Measurements from ENCODE around the gene MDFIC2.

Gene MDFIC2

GRCh38 chr3:70233112-70233511, 79.3 kb downstream of the MDFIC2 start:
- Histone ChIP-seq H3K36me3 (ENCODE audit: low read length) (no peaks in the 10 kb centered on the region), H3K4me3 (ENCODE audit: insufficient read depth, low read length, poor library complexity, severe bottlenecking) (no peak overlapping the region), H2AFZ (ENCODE audit: low read depth, low read length, severe bottlenecking) (no peak overlapping the region), H3K79me2 (ENCODE audit: insufficient read depth, low read length) (no peaks in the 10 kb centered on the region), H3K9me3 (ENCODE audit: insufficient read depth, low read length) (no peaks in the 10 kb centered on the region), H3K27ac (ENCODE audit: low read depth, low read length) (no peak overlapping the region), H3K27me3 (ENCODE audit: low read length) (no peaks in the 10 kb centered on the region), H3K9me2 (replicated peaks; ENCODE audit: insufficient read depth, low read length) (no peaks in the 10 kb centered on the region), H3K4me2 (ENCODE audit: low read depth, low read length, poor library complexity, severe bottlenecking) (no peak overlapping the region), H4K20me1 (ENCODE audit: low read depth, low read length) (no peaks in the 10 kb centered on the region), H3K9ac (ENCODE audit: low read length) (no peak overlapping the region), H3F3A (ENCODE audit: insufficient read depth) (no peaks in the 10 kb centered on the region)
- TF ChIP-seq EZH2phosphoT487 (conservative IDR thresholded peaks at IDR 0.05; ENCODE audit: low read length) (no peak), CTCF (IDR thresholded peaks at IDR 0.05; ENCODE audit: insufficient read depth, low read length, poor library complexity, severe bottlenecking) (no peak)

DNA sequence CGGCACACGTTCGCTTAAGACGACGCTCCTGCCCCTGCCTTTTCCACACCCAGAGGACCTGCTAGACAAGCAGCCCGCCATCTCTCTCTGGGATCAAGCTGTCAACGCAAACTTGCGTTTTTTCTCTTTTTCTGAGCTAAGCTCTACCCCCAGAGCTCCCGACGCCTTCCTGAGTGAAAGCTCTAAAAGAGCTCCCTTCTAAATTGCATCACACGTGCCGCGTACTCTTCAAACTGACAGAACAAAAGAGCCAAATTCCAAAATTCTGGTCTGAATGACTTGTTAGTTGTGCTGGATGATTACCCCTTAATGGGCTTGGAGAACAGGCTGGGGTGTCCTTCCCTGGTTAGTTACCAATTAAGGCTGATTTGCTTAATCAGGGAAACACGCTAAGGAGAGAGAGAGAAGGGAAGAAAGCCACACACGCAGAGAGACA, 81.2 kb downstream of the MDFIC2 start:
- H2AFZ ChIP-seq (ENCODE audit: low read depth, low read length, severe bottlenecking) = no peak overlapping the region
- H3K9ac ChIP-seq (ENCODE audit: low read length) = no peak overlapping the region
- no peak for TF ChIP-seq CTCF (IDR thresholded peaks at IDR 0.05; ENCODE audit: insufficient read depth, low read length, poor library complexity, severe bottlenecking)
- TF ChIP-seq EZH2phosphoT487 (conservative IDR thresholded peaks at IDR 0.05; ENCODE audit: low read length) = no peak
- no peaks in the 10 kb centered on the region for H3K27me3 ChIP-seq (ENCODE audit: low read length)
- H3K9me3 ChIP-seq (ENCODE audit: insufficient read depth, low read length) = no peaks in the 10 kb centered on the region
- no peaks in the 10 kb centered on the region for H3K79me2 ChIP-seq (ENCODE audit: insufficient read depth, low read length)
- no peak overlapping the region for H3K4me2 ChIP-seq (ENCODE audit: low read depth, low read length, poor library complexity, severe bottlenecking)
- no peaks in the 10 kb centered on the region for H3F3A ChIP-seq (ENCODE audit: insufficient read depth)
- no peaks in the 10 kb centered on the region for H3K36me3 ChIP-seq (ENCODE audit: low read length)
- H3K9me2 ChIP-seq (replicated peaks; ENCODE audit: insufficient read depth, low read length) = no peaks in the 10 kb centered on the region
- H4K20me1 ChIP-seq (ENCODE audit: low read depth, low read length) = no peaks in the 10 kb centered on the region
- H3K27ac ChIP-seq (ENCODE audit: low read depth, low read length) = no peak overlapping the region
- no peak overlapping the region for H3K4me3 ChIP-seq (ENCODE audit: insufficient read depth, low read length, poor library complexity, severe bottlenecking)

DNA sequence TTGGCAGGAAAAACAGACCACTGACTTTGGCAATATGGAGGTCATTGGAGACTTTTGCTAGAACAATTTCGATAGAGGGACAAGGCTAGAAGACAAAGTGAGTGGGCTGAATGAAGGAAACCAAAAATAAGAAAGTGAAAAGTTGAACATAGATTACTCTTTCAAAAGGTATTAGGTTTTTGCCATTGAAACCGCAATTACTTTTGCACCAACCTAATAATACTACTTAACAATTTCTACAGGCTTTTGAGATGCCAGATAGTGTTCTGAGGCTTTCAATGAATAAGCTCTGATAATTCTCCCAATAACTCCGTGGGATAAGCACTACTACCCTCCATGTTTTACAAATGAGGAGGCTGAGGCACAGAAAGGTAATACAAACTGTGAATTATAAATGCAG, 85.0 kb downstream of the MDFIC2 start:
- Histone ChIP-seq H3F3A (ENCODE audit: insufficient read depth) (no peaks in the 10 kb centered on the region), H3K9me2 (replicated peaks; ENCODE audit: insufficient read depth, low read length) (no peaks in the 10 kb centered on the region), H3K79me2 (ENCODE audit: insufficient read depth, low read length) (no peaks in the 10 kb centered on the region), H3K9ac (ENCODE audit: low read length) (no peak overlapping the region), H3K9me3 (ENCODE audit: insufficient read depth, low read length) (no peaks in the 10 kb centered on the region), H2AFZ (ENCODE audit: low read depth, low read length, severe bottlenecking) (no peak overlapping the region), H3K27me3 (ENCODE audit: low read length) (no peaks in the 10 kb centered on the region), H4K20me1 (ENCODE audit: low read depth, low read length) (no peaks in the 10 kb centered on the region), H3K4me3 (ENCODE audit: insufficient read depth, low read length, poor library complexity, severe bottlenecking) (no peak overlapping the region), H3K27ac (ENCODE audit: low read depth, low read length) (no peak overlapping the region), H3K4me2 (ENCODE audit: low read depth, low read length, poor library complexity, severe bottlenecking) (no peak overlapping the region), H3K36me3 (ENCODE audit: low read length) (no peaks in the 10 kb centered on the region)
- no peak for TF ChIP-seq EZH2phosphoT487 (conservative IDR thresholded peaks at IDR 0.05; ENCODE audit: low read length)
- no peak for TF ChIP-seq CTCF (IDR thresholded peaks at IDR 0.05; ENCODE audit: insufficient read depth, low read length, poor library complexity, severe bottlenecking)

All from SU-DHL-6 (cell line).